WTC11 (cell line): Measurements from ENCODE around the gene HIF3A. TPM values are rescaled to one million over a fixed set of nuclear protein-coding genes. Genes with fewer than 3 reads are reported as not detected.

Experiments
- ATAC-seq: fragments of 200-7000 bp; cut with Tn5 transposase; 2 replicates; pipeline ENCODE4 v1.10.0; 2021; ENCODE audit warnings: mild to moderate bottlenecking, moderate library complexity
- CTCF ChIA-PET: fragments of 300-600 bp; sonication (Branson Sonifier 250); formaldehyde crosslinking; loops from one replicate; lab custom pipeline; 2021; ENCODE audit warnings: antibody characterized with exemption; lab: Charles Lee
- POLR2A ChIA-PET: fragments of 350-600 bp; sonication (Branson Sonifier 250); formaldehyde crosslinking; loops from one replicate; lab custom pipeline; 2021; ENCODE audit warnings: antibody characterized with exemption; lab: Charles Lee
- DNase-seq: peaks from one replicate; pipeline ENCODE4 v3.0.0; 2021; ENCODE audit warnings: low spot score
- H3K27ac Mint-ChIP-seq: 2 replicates; pipeline ENCODE4 v1.8.0; 2021; ENCODE audit warnings: mixed read lengths
- H3K27me3 Mint-ChIP-seq: 2 replicates; pipeline ENCODE4 v1.8.0; 2021; ENCODE audit warnings: low read depth, mild to moderate bottlenecking, moderate library complexity, mixed read lengths
- H3K36me3 Mint-ChIP-seq: 2 replicates; pipeline ENCODE4 v1.8.0; 2021; ENCODE audit warnings: mixed read lengths
- H3K4me1 Mint-ChIP-seq: 2 replicates; pipeline ENCODE4 v1.8.0; 2022; ENCODE audit warnings: mixed read lengths
- H3K4me3 Mint-ChIP-seq: 2 replicates; pipeline ENCODE4 v1.8.0; 2021; ENCODE audit warnings: mild to moderate bottlenecking, moderate library complexity, mixed read lengths
- H3K9me3 Mint-ChIP-seq: 2 replicates; pipeline ENCODE4 v1.8.0; 2021; ENCODE audit warnings: mixed read lengths
- AFF4 ChIP-seq: sonication (generic); formaldehyde crosslinking; IDR thresholded peaks from 2 replicates; pipeline ENCODE4 v1.8.1; 2023; ENCODE audit warnings: mild to moderate bottlenecking, missing genetic modification reagents, borderline replicate concordance
- ESRRA ChIP-seq: sonication (generic); formaldehyde crosslinking; IDR thresholded peaks from 2 replicates; pipeline ENCODE4 v1.8.1; 2022; ENCODE audit warnings: mild to moderate bottlenecking, missing genetic modification reagents, borderline replicate concordance
- HMGA2 ChIP-seq: fragments of 250-450 bp; sonication (Bioruptor Pico); IDR thresholded peaks from 2 replicates; pipeline ENCODE4 v1.4.0; 2021; ENCODE audit warnings: mild to moderate bottlenecking, moderate library complexity
- IRF2 ChIP-seq: sonication (generic); formaldehyde crosslinking; IDR thresholded peaks from 2 replicates; pipeline ENCODE4 v1.8.0; 2022; ENCODE audit warnings: low read depth, missing genetic modification reagents, borderline replicate concordance
- KAT7 ChIP-seq: sonication (generic); formaldehyde crosslinking; IDR thresholded peaks from 2 replicates; pipeline ENCODE4 v1.8.1; 2023; ENCODE audit warnings: missing genetic modification reagents, mild to moderate bottlenecking, borderline replicate concordance
- MXD4 ChIP-seq: fragments of 250-450 bp; sonication (Bioruptor Pico); IDR thresholded peaks from 2 replicates; pipeline ENCODE4 v1.8.0; 2021; ENCODE audit warnings: mild to moderate bottlenecking, moderate library complexity, borderline replicate concordance
- NR3C1 ChIP-seq: sonication (generic); formaldehyde crosslinking; conservative IDR thresholded peaks from 2 replicates; pipeline ENCODE4 v1.8.1; 2023; ENCODE audit warnings: low read depth, mild to moderate bottlenecking, missing genetic modification reagents
- OVOL2 ChIP-seq: fragments of 250-450 bp; sonication (Bioruptor Pico); IDR thresholded peaks from 2 replicates; pipeline ENCODE4 v1.9.0; 2021; ENCODE audit warnings: mild to moderate bottlenecking, borderline replicate concordance
- PREB ChIP-seq: sonication (generic); formaldehyde crosslinking; IDR thresholded peaks from 2 replicates; pipeline ENCODE4 v1.8.1; 2022; ENCODE audit warnings: mild to moderate bottlenecking, missing genetic modification reagents, moderate library complexity, borderline replicate concordance
- TEAD1 ChIP-seq: sonication (generic); formaldehyde crosslinking; IDR thresholded peaks from 2 replicates; pipeline ENCODE4 v1.8.0; 2022; ENCODE audit warnings: mild to moderate bottlenecking, missing genetic modification reagents
- TEAD4 ChIP-seq: sonication (generic); formaldehyde crosslinking; IDR thresholded peaks from 2 replicates; pipeline ENCODE4 v1.8.0; 2022; ENCODE audit warnings: mild to moderate bottlenecking, missing genetic modification reagents
- ZNF232 ChIP-seq: sonication (generic); formaldehyde crosslinking; IDR thresholded peaks from 2 replicates; pipeline ENCODE4 v1.8.0; 2022; ENCODE audit warnings: mild to moderate bottlenecking, missing genetic modification reagents
- ZNF281 ChIP-seq: sonication (generic); formaldehyde crosslinking; IDR thresholded peaks from 2 replicates; pipeline ENCODE4 v1.8.0; 2023; ENCODE audit warnings: mild to moderate bottlenecking, missing genetic modification reagents
- total RNA-seq: library from RNA; stranded (reverse); gene quantifications from 3 replicates; pipeline ENCODE4 v1.2.3, GENCODE V29; 2021
- TF ChIP-seq, protein P1 (sequence below): sonication (generic); formaldehyde crosslinking; conservative IDR thresholded peaks from 2 replicates; pipeline ENCODE4 v1.8.1; 2023; ENCODE audit warnings: mild to moderate bottlenecking, low read depth, missing genetic modification reagents, moderate library complexity
- TF ChIP-seq, protein P2 (sequence below): fragments of 250-450 bp; sonication (Bioruptor Pico); IDR thresholded peaks from 2 replicates; pipeline ENCODE4 v1.9.0; 2021; ENCODE audit warnings: moderate library complexity, mild to moderate bottlenecking, inconsistent platforms, borderline replicate concordance

The HIF3A gene
- total RNA-seq, 1 experiment from 2014 or later: 31.8 TPM

- POLR2A ChIA-PET: no interaction called here
These were observed 29.8 kb downstream of the HIF3A start for GRCh38 chr19:46326608-46327007.

DNA sequence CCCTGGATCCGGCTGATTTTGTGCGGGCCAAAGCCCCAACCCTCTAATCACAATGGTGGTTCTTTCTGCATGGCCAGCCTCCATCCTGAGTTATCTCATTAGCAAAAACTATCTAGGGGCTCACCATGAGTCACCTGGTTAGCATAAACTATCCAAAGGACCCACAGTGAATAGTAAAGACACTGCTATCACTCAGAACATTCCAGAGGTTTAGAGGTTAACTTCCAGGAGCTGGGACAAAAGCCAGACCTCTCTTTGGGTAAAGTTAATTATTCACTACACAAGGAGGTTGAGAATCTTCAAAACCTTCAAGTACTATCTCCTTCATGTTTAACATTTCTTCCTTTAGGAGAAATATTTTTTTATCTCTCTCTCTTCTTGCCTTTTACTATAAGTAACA lies 31.2 kb downstream of the HIF3A start:
- peaks cover 67% of the 10 kb centered on the region for H3K36me3 Mint-ChIP-seq
- no peak for ATAC-seq

More at GRCh38 chr19:46326608-46327007, 29.8 kb downstream of the HIF3A start:
- CTCF ChIA-PET: interaction anchor here (0.7 to 1.2 kb wide), 2 partner anchors 26 to 45 kb away, joined by 3 to 4 read pairs; no protein-coding TSS in a partner anchor
- DNase-seq (no peak), ATAC-seq (no peak)
- Mint-ChIP-seq H3K4me1 (no peaks in the 10 kb centered on the region), H3K27ac (no peak overlapping the region), H3K9me3 (peaks cover 46% of the 10 kb centered on the region), H3K4me3 (no peak overlapping the region), H3K36me3 (peaks cover 78% of the 10 kb centered on the region), H3K27me3 (no peaks in the 10 kb centered on the region; the same call in 1 of the 2 replicates)
- TF ChIP-seq, protein P1, sequence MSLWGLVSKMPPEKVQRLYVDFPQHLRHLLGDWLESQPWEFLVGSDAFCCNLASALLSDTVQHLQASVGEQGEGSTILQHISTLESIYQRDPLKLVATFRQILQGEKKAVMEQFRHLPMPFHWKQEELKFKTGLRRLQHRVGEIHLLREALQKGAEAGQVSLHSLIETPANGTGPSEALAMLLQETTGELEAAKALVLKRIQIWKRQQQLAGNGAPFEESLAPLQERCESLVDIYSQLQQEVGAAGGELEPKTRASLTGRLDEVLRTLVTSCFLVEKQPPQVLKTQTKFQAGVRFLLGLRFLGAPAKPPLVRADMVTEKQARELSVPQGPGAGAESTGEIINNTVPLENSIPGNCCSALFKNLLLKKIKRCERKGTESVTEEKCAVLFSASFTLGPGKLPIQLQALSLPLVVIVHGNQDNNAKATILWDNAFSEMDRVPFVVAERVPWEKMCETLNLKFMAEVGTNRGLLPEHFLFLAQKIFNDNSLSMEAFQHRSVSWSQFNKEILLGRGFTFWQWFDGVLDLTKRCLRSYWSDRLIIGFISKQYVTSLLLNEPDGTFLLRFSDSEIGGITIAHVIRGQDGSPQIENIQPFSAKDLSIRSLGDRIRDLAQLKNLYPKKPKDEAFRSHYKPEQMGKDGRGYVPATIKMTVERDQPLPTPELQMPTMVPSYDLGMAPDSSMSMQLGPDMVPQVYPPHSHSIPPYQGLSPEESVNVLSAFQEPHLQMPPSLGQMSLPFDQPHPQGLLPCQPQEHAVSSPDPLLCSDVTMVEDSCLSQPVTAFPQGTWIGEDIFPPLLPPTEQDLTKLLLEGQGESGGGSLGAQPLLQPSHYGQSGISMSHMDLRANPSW (CRISPR knock-in tag): no peak
- TF ChIP-seq NR3C1 (CRISPR knock-in tag): no peak
- no peak for TF ChIP-seq KAT7 (CRISPR knock-in tag)

GRCh38 chr19:46330319-46330918 lies 33.6 kb downstream of the HIF3A start:
- H3K27ac Mint-ChIP-seq: no peak overlapping the region
- peaks cover 51% of the 10 kb centered on the region for H3K36me3 Mint-ChIP-seq
- ChIA-PET CTCF (no interaction called here), POLR2A (interaction anchor here (0.7 kb wide), 1 partner anchor 596 kb away, joined by 5 read pairs; no protein-coding TSS in a partner anchor)
- no peaks in the 10 kb centered on the region; the same call in 1 of the 2 replicates for H3K27me3 Mint-ChIP-seq
- H3K9me3 Mint-ChIP-seq: peaks cover 43% of the 10 kb centered on the region
- H3K4me1 Mint-ChIP-seq: no peaks in the 10 kb centered on the region
- DNase-seq: no peak
- ATAC-seq: no peak
- no peak overlapping the region for H3K4me3 Mint-ChIP-seq
- TF ChIP-seq PREB (CRISPR knock-in tag): no peak
- no peak for TF ChIP-seq TEAD4 (CRISPR knock-in tag)
- no peak for TF ChIP-seq ZNF281
- no peak for TF ChIP-seq HMGA2
- TF ChIP-seq IRF2 (CRISPR knock-in tag): no peak
- TF ChIP-seq MXD4 (CRISPR knock-in tag): no peak
- no peak for TF ChIP-seq ZNF232 (CRISPR knock-in tag)
- no peak for TF ChIP-seq ESRRA (CRISPR knock-in tag)
- no peak for TF ChIP-seq AFF4 (CRISPR knock-in tag)
- TF ChIP-seq, protein P2, sequence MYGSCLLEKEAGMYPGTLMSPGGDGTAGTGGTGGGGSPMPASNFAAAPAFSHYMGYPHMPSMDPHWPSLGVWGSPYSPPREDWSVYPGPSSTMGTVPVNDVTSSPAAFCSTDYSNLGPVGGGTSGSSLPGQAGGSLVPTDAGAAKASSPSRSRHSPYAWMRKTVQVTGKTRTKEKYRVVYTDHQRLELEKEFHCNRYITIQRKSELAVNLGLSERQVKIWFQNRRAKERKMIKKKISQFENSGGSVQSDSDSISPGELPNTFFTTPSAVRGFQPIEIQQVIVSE: no peak
- TF ChIP-seq, protein P1 (CRISPR knock-in tag): no peak

More for the DNA sequence above, 31.2 kb downstream of the HIF3A start:
- no peaks in the 10 kb centered on the region for H3K4me1 Mint-ChIP-seq
- TF ChIP-seq TEAD1 (CRISPR knock-in tag) (no peak), KAT7 (CRISPR knock-in tag) (no peak), OVOL2 (CRISPR knock-in tag) (no peak)
- TF ChIP-seq, all 79 proteins: peak for 0
- H3K4me3 Mint-ChIP-seq: no peak overlapping the region
- ChIA-PET CTCF (no interaction called here), POLR2A (no interaction called here)
- H3K27ac Mint-ChIP-seq: no peak overlapping the region
- H3K9me3 Mint-ChIP-seq: peaks cover 46% of the 10 kb centered on the region
- H3K27me3 Mint-ChIP-seq: no peaks in the 10 kb centered on the region; the same call in 1 of the 2 replicates
- no peak for DNase-seq
